Activated T-cell treated with anti-CD3 and anti-CD28 coated beads, Interleukin-2, amount 50 U/mL, for 24 hours (primary cell): ENCODE data around the gene CD83.
"Not testable (repeated sequence)": the region's sequence is repeated elsewhere in the genome, so short reads cannot be mapped to it uniquely, and the experiment has no call there.

Experiments
- DNase-seq: peaks from one replicate; pipeline ENCODE4 v3.0.0-alpha.2; 2020
- H3K27ac Mint-ChIP-seq: 2 replicates; pipeline ENCODE4 v1.8.0; 2020; ENCODE audit warnings: mild to moderate bottlenecking, mixed read lengths
- H3K27me3 Mint-ChIP-seq: 2 replicates; pipeline ENCODE4 v1.8.0; 2020; ENCODE audit warnings: mixed read lengths
- H3K36me3 Mint-ChIP-seq: 2 replicates; pipeline ENCODE4 v1.8.0; 2020; ENCODE audit warnings: low read depth, mixed read lengths
- H3K4me1 Mint-ChIP-seq: 2 replicates; pipeline ENCODE4 v1.8.0; 2020; ENCODE audit warnings: low read depth, mixed read lengths
- H3K4me3 Mint-ChIP-seq: 2 replicates; pipeline ENCODE4 v1.8.0; 2020; ENCODE audit warnings: mild to moderate bottlenecking, moderate library complexity, mixed read lengths
- H3K9me3 Mint-ChIP-seq: 2 replicates; pipeline ENCODE4 v1.8.0; 2020; ENCODE audit warnings: mixed read lengths

Gene CD83

GRCh38 chr6:14142511-14143223 is 25.1 kb downstream of the CD83 start:
- Mint-ChIP-seq H3K9me3 (no peaks in the 10 kb centered on the region), H3K4me3 (no peak overlapping the region), H3K36me3 (no peaks in the 10 kb centered on the region), H3K27me3 (no peaks in the 10 kb centered on the region), H3K27ac (no peak overlapping the region), H3K4me1 (peaks cover 5% of the 10 kb centered on the region)
- no peak for DNase-seq

DNA sequence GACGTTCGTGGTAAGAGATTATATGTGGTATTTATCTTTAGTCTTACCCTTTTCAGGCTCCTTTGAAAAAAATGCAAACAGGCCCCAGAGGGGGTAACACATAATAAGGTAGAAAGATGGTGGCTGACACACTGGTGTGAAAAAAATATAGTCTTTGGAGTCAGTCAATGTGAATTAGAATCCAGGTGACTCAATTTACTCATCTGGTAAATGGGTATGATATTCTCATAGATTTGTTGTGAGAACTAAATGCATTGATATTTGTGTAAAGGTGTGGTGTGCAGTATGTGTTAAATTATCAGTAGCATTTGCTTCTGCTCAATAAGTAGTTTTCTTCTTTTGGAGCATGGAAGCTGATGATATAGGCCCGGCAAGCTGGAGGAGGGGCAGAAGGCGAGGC is 25.7 kb downstream of the CD83 start:
- H3K4me1 Mint-ChIP-seq = peaks cover 5% of the 10 kb centered on the region
- H3K27me3 Mint-ChIP-seq = no peaks in the 10 kb centered on the region
- H3K36me3 Mint-ChIP-seq = no peaks in the 10 kb centered on the region
- no peak overlapping the region for H3K27ac Mint-ChIP-seq
- H3K4me3 Mint-ChIP-seq = no peak overlapping the region
- H3K9me3 Mint-ChIP-seq = no peaks in the 10 kb centered on the region
- no peak for DNase-seq

GRCh38 chr6:14144678-14145113 is 27.1 kb downstream of the CD83 start:
- H3K4me3 Mint-ChIP-seq = no peak overlapping the region
- no peaks in the 10 kb centered on the region for H3K36me3 Mint-ChIP-seq
- no peaks in the 10 kb centered on the region for H3K9me3 Mint-ChIP-seq
- no peaks in the 10 kb centered on the region for H3K27me3 Mint-ChIP-seq
- H3K4me1 Mint-ChIP-seq = peaks cover 5% of the 10 kb centered on the region
- no peak overlapping the region for H3K27ac Mint-ChIP-seq
- peak; percentile 79 for DNase-seq

- H3K27me3 Mint-ChIP-seq = no peaks in the 10 kb centered on the region
These were observed 29.0 kb downstream of the CD83 start for GRCh38 chr6:14146506-14147096.

DNA sequence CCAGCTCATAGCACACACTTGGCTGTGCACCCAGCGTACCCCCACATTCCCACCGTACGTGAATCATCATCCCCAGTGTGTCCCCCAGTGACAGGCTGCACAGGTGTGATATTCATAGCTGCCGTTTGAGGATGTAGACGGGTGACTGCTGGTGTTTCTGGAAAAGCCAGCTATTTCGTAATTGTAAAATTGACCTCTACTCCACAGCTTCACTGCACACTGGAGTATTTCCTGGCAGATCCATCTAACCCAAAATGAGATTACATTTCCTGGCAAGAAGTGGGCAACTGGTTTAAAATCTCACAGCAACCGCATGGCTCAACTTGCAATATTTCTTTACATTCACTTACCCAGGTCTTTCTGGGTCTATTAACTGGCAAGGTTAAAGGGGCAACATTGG is 30.3 kb downstream of the CD83 start:
- H3K4me3 Mint-ChIP-seq = no peak overlapping the region

More at GRCh38 chr6:14146506-14147096, 29.0 kb downstream of the CD83 start:
- H3K4me3 Mint-ChIP-seq = no peak overlapping the region
- H3K27ac Mint-ChIP-seq = no peak overlapping the region
- DNase-seq = no peak
- no peaks in the 10 kb centered on the region for H3K9me3 Mint-ChIP-seq
- H3K36me3 Mint-ChIP-seq = no peaks in the 10 kb centered on the region
- H3K4me1 Mint-ChIP-seq = peaks cover 5% of the 10 kb centered on the region

GRCh38 chr6:14148471-14148870 is 30.9 kb downstream of the CD83 start:
- Mint-ChIP-seq H3K27ac (no peak overlapping the region), H3K9me3 (no peaks in the 10 kb centered on the region), H3K27me3 (no peaks in the 10 kb centered on the region), H3K36me3 (no peaks in the 10 kb centered on the region), H3K4me1 (peaks cover 5% of the 10 kb centered on the region), H3K4me3 (no peak overlapping the region)
- DNase-seq = no peak

More for the DNA sequence above, 30.3 kb downstream of the CD83 start:
- Mint-ChIP-seq H3K4me1 (peaks cover 5% of the 10 kb centered on the region), H3K9me3 (no peaks in the 10 kb centered on the region), H3K27me3 (no peaks in the 10 kb centered on the region), H3K27ac (no peak overlapping the region), H3K36me3 (no peaks in the 10 kb centered on the region)
- no peak for DNase-seq

GRCh38 chr6:14149053-14149738 is 31.6 kb downstream of the CD83 start:
- Mint-ChIP-seq H3K4me3 (no peak overlapping the region), H3K36me3 (no peaks in the 10 kb centered on the region), H3K4me1 (peaks cover 5% of the 10 kb centered on the region), H3K27me3 (no peaks in the 10 kb centered on the region), H3K9me3 (no peaks in the 10 kb centered on the region), H3K27ac (no peak overlapping the region)
- DNase-seq = no peak

DNA sequence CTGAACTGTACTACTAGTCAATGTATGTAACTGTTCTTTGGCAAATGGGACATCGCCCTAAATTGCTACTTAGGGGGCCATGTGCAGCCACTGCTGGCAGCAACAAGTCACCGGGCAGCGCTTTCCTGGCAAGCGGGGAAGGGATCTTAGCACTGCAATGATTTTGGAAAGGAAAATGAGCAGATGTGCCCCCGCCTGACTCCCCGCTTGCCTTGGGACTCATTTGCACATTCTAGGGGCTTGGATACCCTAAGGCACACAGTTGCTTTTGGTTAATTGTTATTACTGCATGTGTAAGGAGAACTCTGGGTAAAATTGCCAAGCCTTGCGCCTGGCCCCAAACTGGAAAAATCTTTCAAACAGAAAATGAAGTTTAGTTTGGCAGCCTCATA is 32.2 kb downstream of the CD83 start:
- no peak for DNase-seq
- H3K4me1 Mint-ChIP-seq = peaks cover 2% of the 10 kb centered on the region
- H3K27ac Mint-ChIP-seq = no peak overlapping the region
- no peak overlapping the region for H3K4me3 Mint-ChIP-seq
- H3K27me3 Mint-ChIP-seq = no peaks in the 10 kb centered on the region
- no peaks in the 10 kb centered on the region for H3K9me3 Mint-ChIP-seq
- H3K36me3 Mint-ChIP-seq = no peaks in the 10 kb centered on the region

DNA sequence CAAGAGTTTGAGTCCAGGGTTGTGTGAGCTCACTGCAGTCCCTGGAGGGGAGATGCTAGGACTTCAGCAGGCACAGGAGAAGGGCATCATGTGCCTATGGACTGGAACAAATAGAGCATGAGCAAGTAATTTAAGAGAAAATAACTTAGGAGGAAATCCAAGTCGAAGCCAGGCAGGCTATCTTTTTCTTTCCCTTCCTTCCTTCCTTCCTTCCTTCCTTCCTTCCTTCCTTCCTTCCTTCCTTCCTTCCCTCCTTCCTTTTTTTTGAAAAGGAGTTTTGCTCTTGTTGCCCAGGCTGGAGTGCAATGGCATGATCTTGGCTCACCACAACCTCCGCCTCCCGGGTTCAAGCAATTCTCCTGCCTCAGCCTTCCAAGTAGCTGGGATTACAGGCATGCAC is 33.7 kb downstream of the CD83 start:
- not testable (repeated sequence) for H3K36me3 Mint-ChIP-seq, DNase-seq, H3K9me3 Mint-ChIP-seq, H3K4me1 Mint-ChIP-seq, H3K4me3 Mint-ChIP-seq, H3K27ac Mint-ChIP-seq, H3K27me3 Mint-ChIP-seq

DNA sequence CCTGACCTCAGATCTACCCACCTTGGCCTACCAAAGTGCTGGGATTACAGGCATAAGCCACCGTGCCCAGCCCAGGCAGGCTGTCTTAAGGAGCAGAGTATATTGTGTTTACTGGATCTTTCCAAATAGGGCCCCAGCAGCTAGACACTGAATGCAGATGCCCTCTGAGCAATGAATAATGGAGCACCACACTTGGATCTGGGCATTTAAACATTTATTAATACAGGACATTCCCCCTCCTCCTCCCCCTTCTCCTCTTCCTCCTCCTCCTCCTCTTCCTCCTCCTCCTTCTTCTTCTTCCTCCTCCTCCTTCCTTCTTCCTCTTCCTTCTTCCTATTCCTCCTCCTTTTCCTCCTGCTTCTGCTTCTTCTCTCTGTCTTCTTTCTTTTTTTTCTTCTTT is 34.2 kb downstream of the CD83 start:
- no peaks in the 10 kb centered on the region for H3K36me3 Mint-ChIP-seq
- no peaks in the 10 kb centered on the region for H3K27me3 Mint-ChIP-seq
- H3K4me3 Mint-ChIP-seq = no peak overlapping the region
- no peak for DNase-seq
- no peak overlapping the region for H3K27ac Mint-ChIP-seq
- no peaks in the 10 kb centered on the region for H3K9me3 Mint-ChIP-seq
- no peaks in the 10 kb centered on the region for H3K4me1 Mint-ChIP-seq

DNA sequence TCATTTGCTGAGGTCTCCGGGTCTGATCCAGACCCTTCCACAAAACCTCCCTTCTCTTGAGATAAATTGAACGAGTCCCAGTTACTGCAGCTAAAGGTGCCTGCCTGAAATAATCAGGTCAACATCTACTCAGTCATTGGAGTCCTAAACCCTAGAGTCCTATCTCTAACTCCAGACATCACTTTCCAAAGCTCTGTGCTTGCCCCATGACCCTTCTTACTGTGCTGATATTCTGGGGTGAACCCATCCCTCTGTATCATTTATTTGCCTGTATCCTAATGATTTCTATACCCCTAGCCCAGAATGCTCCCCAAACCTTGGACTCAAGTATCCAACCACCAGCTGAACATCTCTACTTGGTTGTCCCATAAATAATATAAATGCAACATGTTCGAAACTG is 35.7 kb downstream of the CD83 start:
- Mint-ChIP-seq H3K36me3 (no peaks in the 10 kb centered on the region), H3K27ac (no peak overlapping the region), H3K4me1 (no peaks in the 10 kb centered on the region), H3K27me3 (no peaks in the 10 kb centered on the region), H3K4me3 (no peak overlapping the region), H3K9me3 (no peaks in the 10 kb centered on the region)
- DNase-seq = no peak

DNA sequence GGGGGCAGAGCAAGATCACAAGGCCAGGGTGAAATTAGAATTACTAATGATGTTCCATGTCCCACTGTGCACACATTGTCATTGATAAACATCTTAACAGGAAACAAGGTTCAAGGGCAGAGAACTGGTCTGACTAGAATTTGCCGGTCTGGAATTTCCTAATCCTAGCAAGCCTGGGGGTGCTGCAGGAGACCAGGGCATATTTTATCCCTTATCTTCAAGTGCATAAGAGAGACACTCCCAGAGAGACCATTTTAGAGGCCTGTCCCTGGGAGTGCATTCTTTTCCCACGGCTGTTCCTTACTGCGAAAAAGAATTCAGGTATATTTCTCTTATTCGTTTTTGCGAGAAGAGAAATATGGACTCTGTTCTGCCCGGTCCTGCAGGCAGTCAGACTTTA is 41.5 kb downstream of the CD83 start:
- no peak overlapping the region for H3K4me3 Mint-ChIP-seq
- no peaks in the 10 kb centered on the region for H3K4me1 Mint-ChIP-seq
- no peaks in the 10 kb centered on the region for H3K36me3 Mint-ChIP-seq
- no peaks in the 10 kb centered on the region for H3K27me3 Mint-ChIP-seq
- no peak for DNase-seq
- H3K9me3 Mint-ChIP-seq = peaks cover 3% of the 10 kb centered on the region
- no peak overlapping the region for H3K27ac Mint-ChIP-seq

DNA sequence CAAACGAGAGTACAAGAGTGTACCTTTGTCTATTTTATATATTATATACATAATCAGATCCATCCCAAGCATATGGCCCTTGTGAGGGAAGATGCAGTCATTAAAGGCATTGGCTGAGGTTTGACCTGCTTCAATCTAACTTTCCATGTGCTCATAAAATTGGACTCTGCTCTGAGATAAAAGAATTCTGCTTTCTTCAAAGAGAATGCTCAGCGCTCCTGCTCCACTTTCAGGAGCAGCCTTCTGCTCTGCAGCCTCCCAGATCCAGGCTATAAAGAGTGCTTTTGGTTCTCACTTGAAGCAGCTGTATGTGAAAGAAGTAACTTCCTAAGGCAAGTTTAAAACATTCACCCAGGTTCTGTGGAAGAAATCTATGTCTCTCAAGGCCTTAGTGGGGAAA is 45.3 kb downstream of the CD83 start:
- Mint-ChIP-seq H3K27me3 (no peaks in the 10 kb centered on the region), H3K36me3 (no peaks in the 10 kb centered on the region), H3K9me3 (peaks cover 7% of the 10 kb centered on the region), H3K4me1 (peaks cover 2% of the 10 kb centered on the region), H3K4me3 (no peak overlapping the region), H3K27ac (no peak overlapping the region)
- DNase-seq = no peak

- Mint-ChIP-seq H3K36me3 (peaks cover 6% of the 10 kb centered on the region), H3K9me3 (peaks cover 23% of the 10 kb centered on the region), H3K27ac (no peak overlapping the region), H3K27me3 (no peaks in the 10 kb centered on the region), H3K4me3 (no peak overlapping the region), H3K4me1 (peaks cover 2% of the 10 kb centered on the region)
- DNase-seq = no peak
These were observed 47.5 kb downstream of the CD83 start for GRCh38 chr6:14165091-14165490.

- Mint-ChIP-seq H3K9me3 (peaks cover 32% of the 10 kb centered on the region), H3K4me3 (no peak overlapping the region), H3K4me1 (peaks cover 2% of the 10 kb centered on the region), H3K27ac (no peak overlapping the region), H3K36me3 (peaks cover 14% of the 10 kb centered on the region), H3K27me3 (no peaks in the 10 kb centered on the region)
- no peak for DNase-seq
These were observed 49.3 kb downstream of the CD83 start for GRCh38 chr6:14166839-14167238.
